ENCODE results near the gene AHCYL2. TPM values are rescaled to one million over a fixed set of nuclear protein-coding genes. Genes with fewer than 3 reads are reported as not detected.
"Not testable (repeated sequence)": the region's sequence is repeated elsewhere in the genome, so short reads cannot be mapped to it uniquely, and the experiment has no call there.

The AHCYL2 gene
- polyA plus RNA-seq, 3 donors = 10.7 to 14.6 (median 12.1) TPM

DNA sequence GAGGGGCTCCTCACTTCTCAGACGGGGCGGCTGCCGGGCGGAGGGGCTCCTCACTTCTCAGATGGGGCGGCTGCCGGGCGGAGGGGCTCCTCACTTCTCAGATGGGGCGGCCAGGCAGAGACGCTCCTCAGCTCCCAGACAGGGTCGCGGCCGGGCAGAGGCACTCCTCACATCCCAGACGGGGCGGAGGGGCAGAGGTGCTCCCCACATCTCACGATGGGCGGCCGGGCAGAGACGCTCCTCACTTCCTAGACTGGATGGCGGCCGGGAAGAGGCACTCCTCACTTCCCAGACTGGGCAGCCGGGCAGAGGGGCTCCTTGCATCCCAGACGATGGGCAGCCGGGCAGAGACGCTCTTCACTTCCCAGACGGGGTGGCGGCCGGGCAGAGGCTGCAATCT is 251.6 kb downstream of the AHCYL2 start:
- H3K9me3 ChIP-seq (replicated peaks in 1 of 2; ENCODE audit: control insufficient read depth in 1 of 2, insufficient read depth in 1 of 2, low read length in 2 of 2); H3K4me1 Mint-ChIP-seq; H2AFZ ChIP-seq (ENCODE audit: insufficient read depth, low read depth, low read length, poor library complexity, severe bottlenecking); H3K27me3 Mint-ChIP-seq (ENCODE audit: low read depth in 3 of 3); H3K36me3 Mint-ChIP-seq; H3K4me3 ChIP-seq (replicated peaks in 1 of 3; ENCODE audit: low read depth in 2 of 3, low read length in 3 of 3); H3K4me2 ChIP-seq (replicated peaks; ENCODE audit: extremely low read depth, low read length, poor library complexity, severe bottlenecking); H3K27ac ChIP-seq (ENCODE audit: low read depth in 1 of 2, low read length in 2 of 2); H3K36me3 ChIP-seq (replicated peaks in 1 of 2; ENCODE audit: control insufficient read depth in 1 of 2, insufficient read depth in 2 of 2, low read length in 2 of 2); H3K9ac ChIP-seq (ENCODE audit: insufficient read depth, low read length, poor library complexity, severe bottlenecking); H3K27ac Mint-ChIP-seq; H3K79me2 ChIP-seq (ENCODE audit: insufficient read depth, low read length); H3K9me3 Mint-ChIP-seq; DNase-seq; H4K20me1 ChIP-seq (ENCODE audit: insufficient read depth, low read length); H3K4me3 Mint-ChIP-seq; H3K4me1 ChIP-seq (ENCODE audit: control insufficient read depth in 1 of 2, insufficient read depth in 2 of 2, low read length in 2 of 2); H3K27me3 ChIP-seq (ENCODE audit: control insufficient read depth in 2 of 2, insufficient read depth in 2 of 2, low read length in 2 of 2): not testable (repeated sequence)
- 96% methylated on average over 13 of the region's 27 CpGs for WGBS (ENCODE audit: insufficient coverage)
- intact Hi-C loops (cut with micrococcal nuclease) = loop anchor here (10.0 kb wide), 1 partner anchor 262 kb away; no protein-coding TSS in a partner anchor

Small RNA genes within 50 kb of the gene (small RNA-seq; reads per million reads assigned to genes)
- gene AC009244.1 (ENCODE audit: insufficient read length, low read depth) (not detected), gene SNRPGP3 (ENCODE audit: insufficient read length, low read depth) (not detected)

Other genes starting within 250 kb of the AHCYL2 start
- 10 to 100 TPM; 17.0 to 23.8 (median 19.7) TPM for gene TNPO3, start 169.9 kb upstream of the AHCYL2 start, polyA plus RNA-seq
- gene TSPAN33, start 80.3 kb upstream of the AHCYL2 start, polyA plus RNA-seq = 1 to 10 TPM; 2.9 to 7.5 (median 4.4) TPM
- under 1 TPM in 1 of 3 donors, not detected in 2; 0.07 TPM for gene SMO, start 36.4 kb upstream of the AHCYL2 start, polyA plus RNA-seq
- gene STRIP2, start 209.4 kb downstream of the AHCYL2 start, polyA plus RNA-seq = under 1 TPM in 2 of 3 donors, not detected in 1; 0.11 to 0.12 TPM